GM18511 (cell line): Measurements from ENCODE around the gene TMEM45A.

ENCODE experiments used
- ATAC-seq: cut with Tn5 transposase; IDR thresholded peaks from one replicate; pipeline ENCODE4 v1.9.1; 2021; ENCODE audit warnings: mild to moderate bottlenecking, moderate library complexity; ENCODE audit not compliant: unreplicated experiment

The TMEM45A gene

GRCh38 chr3:100609305-100609704 lies 116.9 kb downstream of the TMEM45A start, which contains the start of gene ADGRG7:
Gene ADGRG7 (plus strand): TSS chr3:100609601. CDS start chr3:100609857, 256 bp downstream.
- no peak for ATAC-seq

- ATAC-seq: no peak
These were observed 117.5 kb downstream of the TMEM45A start for GRCh38 chr3:100609963-100610362.

GRCh38 chr3:100611221-100611620 lies 118.8 kb downstream of the TMEM45A start:
- no peak for ATAC-seq

GRCh38 chr3:100613721-100614390 lies 121.4 kb downstream of the TMEM45A start:
- ATAC-seq: peak; percentile 77

- peak; percentile 83 for ATAC-seq
These were observed 122.5 kb downstream of the TMEM45A start for GRCh38 chr3:100614941-100615340.

- no peak for ATAC-seq
These were observed 123.3 kb downstream of the TMEM45A start for GRCh38 chr3:100615684-100616083.

GRCh38 chr3:100621251-100621650 lies 128.8 kb downstream of the TMEM45A start:
- ATAC-seq: no peak
